HG03575 (cell line): ENCODE measurements around the gene SAMD4B.

ENCODE experiments used
- ATAC-seq: cut with Tn5 transposase; IDR thresholded peaks from one replicate; pipeline ENCODE4 v1.9.1; 2021; ENCODE audit not compliant: unreplicated experiment, insufficient number of reproducible peaks, low FRiP score; ENCODE audit errors: extremely low read depth

The SAMD4B gene

DNA sequence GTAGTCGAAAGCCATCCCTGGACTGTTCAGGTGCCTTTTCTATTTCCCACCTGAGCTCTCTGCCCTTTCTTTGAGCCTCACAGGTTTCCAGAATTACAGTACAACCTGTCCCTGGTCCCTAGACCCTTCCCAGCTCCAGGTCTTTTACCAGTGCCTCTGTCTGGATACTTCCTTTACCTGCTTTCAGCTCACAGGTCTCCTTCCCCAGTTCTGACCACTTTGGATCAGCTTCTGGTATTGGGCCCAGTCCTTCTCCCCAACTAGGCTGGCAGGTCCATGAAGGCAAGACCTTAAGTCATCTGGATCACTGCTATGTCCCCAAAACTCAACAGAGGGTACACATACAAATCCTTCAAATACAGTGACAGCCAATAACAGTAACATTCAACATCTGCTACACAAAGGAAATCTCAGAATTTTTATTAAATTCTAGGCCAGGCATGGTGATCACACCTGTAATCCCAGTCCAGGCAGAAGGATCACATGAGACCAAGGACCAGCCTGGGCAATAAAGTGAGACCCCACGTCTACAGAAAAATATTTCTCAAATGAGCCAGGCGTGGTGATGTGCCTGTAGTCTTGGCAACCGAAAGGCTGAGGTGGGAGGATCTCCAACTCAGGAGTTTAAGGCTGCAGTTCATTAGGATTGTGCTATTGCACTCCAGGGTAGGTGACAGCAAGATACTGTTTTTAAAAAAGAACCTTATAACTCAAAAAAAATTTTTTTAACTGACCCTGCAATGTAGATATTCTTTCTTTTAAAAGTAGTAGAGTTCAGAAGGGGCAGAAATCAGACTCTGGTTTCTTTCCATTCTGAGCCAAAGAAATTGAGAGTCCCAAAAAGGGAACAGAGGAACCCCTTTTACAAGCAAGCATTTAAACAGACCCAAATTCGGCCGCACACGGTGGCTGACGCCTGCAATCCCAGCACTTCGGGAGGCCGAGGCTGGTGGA, 92.2 kb downstream of the SAMD4B start:
- ATAC-seq = no peak
